Measurements from ENCODE around the gene PCDHA9. TPM values are rescaled to one million over a fixed set of nuclear protein-coding genes. Genes with fewer than 3 reads are reported as not detected.

The PCDHA9 gene
- total RNA-seq, 1 experiment from 2014 or later = 0.55 TPM

- Histone ChIP-seq H4K5ac (ENCODE audit: insufficient read length, low read depth, low read length) (no peak overlapping the region), H3K23ac (ENCODE audit: insufficient read length, low read depth, low read length) (no peak overlapping the region), H3T11ph (ENCODE audit: low read length) (no peak overlapping the region), H2BK5ac (ENCODE audit: insufficient read length, low read length) (no peak overlapping the region), H3K27me3 (ENCODE audit: insufficient read depth, low read length) (no peaks in the 10 kb centered on the region), H3K27ac (ENCODE audit: insufficient read length, low read depth, low read length) (no peak overlapping the region), H3K56ac (ENCODE audit: insufficient read length, low read depth, low read length) (no peak overlapping the region), H3K79me2 (ENCODE audit: insufficient read depth, low read length) (peaks cover 5% of the 10 kb centered on the region; the same call in 1 of the 2 replicates), H2BK120ac (ENCODE audit: low read depth, low read length, poor library complexity, severe bottlenecking) (no peak overlapping the region), H3K4ac (ENCODE audit: low read depth, low read length) (no peak overlapping the region), H3K23me2 (ENCODE audit: insufficient read length, low read depth, low read length, poor library complexity, severe bottlenecking) (no peaks in the 10 kb centered on the region), H3K9me3 (ENCODE audit: control insufficient read depth, low read depth, low read length) (no peaks in the 10 kb centered on the region), H4K8ac (replicated peaks; ENCODE audit: insufficient read length, low read depth, low read length) (no peak overlapping the region), H3K14ac (ENCODE audit: insufficient read depth, low read length) (no peak overlapping the region; the same call in 1 of the 2 replicates), H3K18ac (ENCODE audit: insufficient read length, low read depth, low read length) (no peak overlapping the region), H2BK15ac (ENCODE audit: low read depth, low read length) (no peak overlapping the region), H3K79me1 (ENCODE audit: insufficient read depth, low read depth, low read length, poor library complexity, severe bottlenecking) (no peaks in the 10 kb centered on the region), H3K4me1 (ENCODE audit: insufficient read depth, low read length) (no peaks in the 10 kb centered on the region), H2AK5ac (ENCODE audit: insufficient read length, low read length) (no peak overlapping the region), H3K4me2 (ENCODE audit: insufficient read depth, insufficient read length, low read length) (no peak overlapping the region), H4K91ac (ENCODE audit: insufficient read length, low read depth, low read length) (no peak overlapping the region), H2BK20ac (ENCODE audit: low read depth, low read length, poor library complexity, severe bottlenecking) (no peak overlapping the region), H2BK12ac (ENCODE audit: insufficient read length, low read depth, low read length) (no peak overlapping the region), H2AFZ (ENCODE audit: low read length) (no peak overlapping the region), H4K20me1 (ENCODE audit: control insufficient read depth, insufficient read depth, insufficient read length) (no peaks in the 10 kb centered on the region), H3K9ac (ENCODE audit: extremely low read depth, insufficient read length, low read length) (no peak overlapping the region)
- Mint-ChIP-seq H3K27me3 (ENCODE audit: low read depth) (no peaks in the 10 kb centered on the region), H3K27ac (no peak overlapping the region), H3K4me3 (peak overlapping the region in 1 of 2 experiments; percentile 87; a peak in 1 of 5 replicates), H3K9me3 (peaks cover 5 to 12% of the 10 kb centered on the region in 2 experiments), H3K4me1 (peaks cover 8 to 10% of the 10 kb centered on the region in 2 experiments; a peak in 2 of 4 replicates), H3K36me3 (ENCODE audit: insufficient read depth in 1 of 3, low read depth in 3 of 3) (peaks cover 21 to 36% (median 32%) of the 10 kb centered on the region in 3 experiments)
- WGBS (ENCODE audit: extremely low coverage, insufficient read length, low lambda C conversion rate) = no CpG with 5 or more reads among the region's 114 CpGs
- TF ChIP-seq CTCF (conservative IDR thresholded peaks at IDR 0.05) = no peak
- no peak for DNase-seq
Measured at GRCh38 chr5:140870221-140871201, 22.3 kb downstream of the PCDHA9 start.

All from H9 (cell line).